ENCODE data around the gene CD48. TPM values are rescaled to one million over a fixed set of nuclear protein-coding genes. Genes with fewer than 3 reads are reported as not detected.
"Not testable (repeated sequence)": the region's sequence is repeated elsewhere in the genome, so short reads cannot be mapped to it uniquely, and the experiment has no call there.

CD48 gene
- total RNA-seq, 1 donor from 2014 or later = 1.2 TPM

- ATAC-seq (no peak), DNase-seq (ENCODE audit: low spot score) (no peak)
Measured at GRCh38 chr1:160742428-160743127, 31.0 kb upstream of the CD48 start.

- ATAC-seq (no peak), DNase-seq (ENCODE audit: low spot score) (no peak)
Measured at GRCh38 chr1:160741612-160742348, 30.2 kb upstream of the CD48 start.

GRCh38 chr1:160741092-160741501 lies 29.5 kb upstream of the CD48 start:
- no peak for ATAC-seq
- no peak for DNase-seq (ENCODE audit: low spot score)

GRCh38 chr1:160740133-160740688 lies 28.6 kb upstream of the CD48 start:
- DNase-seq (ENCODE audit: low spot score) (no peak), ATAC-seq (no peak)

- DNase-seq (ENCODE audit: low spot score) (no peak), ATAC-seq (peak; percentile 14)
Measured at GRCh38 chr1:160739098-160739511, 27.5 kb upstream of the CD48 start, which contains the start of gene SLAMF7. Gene SLAMF7 (plus strand): TSS chr1:160739247. CDS start chr1:160739302, 55 bp downstream.

GRCh38 chr1:160738271-160738670 lies 26.6 kb upstream of the CD48 start:
- no peak for ATAC-seq
- no peak for DNase-seq (ENCODE audit: low spot score)

GRCh38 chr1:160734301-160734700 lies 22.7 kb upstream of the CD48 start:
- ATAC-seq (no peak), DNase-seq (ENCODE audit: low spot score) (no peak)

GRCh38 chr1:160733898-160734297 lies 22.3 kb upstream of the CD48 start:
- DNase-seq (ENCODE audit: low spot score) (no peak), ATAC-seq (no peak)

- ATAC-seq (no peak), DNase-seq (ENCODE audit: low spot score) (no peak)
Measured at GRCh38 chr1:160731990-160732389, 20.4 kb upstream of the CD48 start.

- not testable (repeated sequence) for ATAC-seq; DNase-seq (ENCODE audit: low spot score)
Measured at GRCh38 chr1:160731564-160731963, 19.9 kb upstream of the CD48 start.

GRCh38 chr1:160727316-160727640 lies 15.7 kb upstream of the CD48 start:
- peak; percentile 8 for ATAC-seq
- DNase-seq (ENCODE audit: low spot score) = no peak

- DNase-seq (ENCODE audit: low spot score) (peak; percentile 59), ATAC-seq (peak; percentile 100)
Measured at GRCh38 chr1:160726498-160727315, 15.1 kb upstream of the CD48 start.

GRCh38 chr1:160726114-160726497 lies 14.5 kb upstream of the CD48 start:
- DNase-seq (ENCODE audit: low spot score) = no peak
- no peak for ATAC-seq

- ATAC-seq (no peak), DNase-seq (ENCODE audit: low spot score) (no peak)
Measured at GRCh38 chr1:160724465-160725242, 13.0 kb upstream of the CD48 start.

GRCh38 chr1:160723332-160723731 lies 11.7 kb upstream of the CD48 start:
- DNase-seq (ENCODE audit: low spot score) = no peak
- no peak for ATAC-seq

GRCh38 chr1:160722726-160723125 lies 11.1 kb upstream of the CD48 start:
- DNase-seq (ENCODE audit: low spot score) = no peak
- ATAC-seq = no peak

GRCh38 chr1:160721473-160721872 lies 9.9 kb upstream of the CD48 start:
- no peak for DNase-seq (ENCODE audit: low spot score)
- no peak for ATAC-seq

- ATAC-seq = no peak
- no peak for DNase-seq (ENCODE audit: low spot score)
Measured at GRCh38 chr1:160720356-160721085, 8.9 kb upstream of the CD48 start.

GRCh38 chr1:160718210-160718609 lies 6.6 kb upstream of the CD48 start:
- ATAC-seq = no peak
- DNase-seq (ENCODE audit: low spot score) = no peak

GRCh38 chr1:160717306-160717705 lies 5.7 kb upstream of the CD48 start:
- no peak for ATAC-seq
- no peak for DNase-seq (ENCODE audit: low spot score)

Data from left lobe of liver (tissue), 2 donors.